GM19351 (cell line): ENCODE results near the gene EP300.
"Not testable (repeated sequence)": the region's sequence is repeated elsewhere in the genome, so short reads cannot be mapped to it uniquely, and the experiment has no call there.

Source experiments
- ATAC-seq: cut with Tn5 transposase; IDR thresholded peaks from one replicate; pipeline ENCODE4 v1.9.1; 2021; ENCODE audit warnings: mild to moderate bottlenecking, moderate library complexity; ENCODE audit not compliant: unreplicated experiment

EP300 gene

DNA sequence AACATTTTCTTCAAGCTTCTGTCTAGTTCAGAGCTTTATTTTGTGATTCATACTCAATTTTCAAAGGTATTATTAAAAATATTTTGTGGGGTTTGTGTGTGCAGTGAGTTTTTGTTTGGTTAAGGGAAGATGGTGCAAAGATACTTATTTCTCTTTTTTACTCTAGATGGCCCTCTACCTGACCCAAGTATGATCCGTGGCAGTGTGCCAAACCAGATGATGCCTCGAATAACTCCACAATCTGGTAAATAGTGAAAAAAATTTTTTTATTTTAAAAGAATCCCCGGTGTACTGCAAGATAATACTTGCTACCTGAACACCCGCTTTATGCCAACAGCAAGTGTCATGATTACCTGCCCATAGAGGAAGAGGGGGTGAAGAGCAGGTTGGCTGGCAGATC is 54.2 kb downstream of the EP300 start:
- no peak for ATAC-seq

DNA sequence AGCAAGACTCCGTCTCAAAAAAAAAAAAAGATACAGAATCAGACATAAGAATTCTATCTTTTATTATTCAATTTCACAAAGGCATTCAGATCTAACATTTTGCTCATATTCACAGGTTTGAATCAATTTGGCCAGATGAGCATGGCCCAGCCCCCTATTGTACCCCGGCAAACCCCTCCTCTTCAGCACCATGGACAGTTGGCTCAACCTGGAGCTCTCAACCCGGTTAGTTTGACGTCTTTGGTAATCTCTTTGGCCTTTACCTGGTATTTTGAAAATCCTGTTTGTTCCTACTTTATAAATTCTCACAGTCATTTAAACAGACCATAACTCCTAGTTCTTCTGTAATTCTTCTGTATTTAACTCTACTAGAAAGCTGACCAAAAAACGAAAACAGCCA is 55.3 kb downstream of the EP300 start:
- ATAC-seq: no peak

DNA sequence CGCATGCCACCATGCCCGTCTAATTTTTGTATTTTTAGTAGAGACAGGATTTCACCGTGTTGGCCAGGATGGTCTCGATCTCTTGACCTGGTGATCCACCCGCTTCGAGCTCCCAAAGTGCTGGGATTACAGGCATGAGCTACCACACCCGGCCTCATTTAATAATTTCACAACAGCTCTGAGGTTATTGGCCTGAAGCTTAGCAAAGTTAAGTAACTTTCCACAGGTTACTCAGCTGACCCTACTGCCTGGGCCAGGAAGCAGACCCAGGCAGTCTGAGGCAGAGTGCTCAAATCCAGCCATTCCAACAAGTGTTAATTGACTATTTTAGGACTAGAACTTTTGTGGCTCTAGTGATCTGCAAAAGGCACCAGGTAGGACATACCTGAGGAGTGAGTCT is 60.5 kb downstream of the EP300 start:
- ATAC-seq: no peak

DNA sequence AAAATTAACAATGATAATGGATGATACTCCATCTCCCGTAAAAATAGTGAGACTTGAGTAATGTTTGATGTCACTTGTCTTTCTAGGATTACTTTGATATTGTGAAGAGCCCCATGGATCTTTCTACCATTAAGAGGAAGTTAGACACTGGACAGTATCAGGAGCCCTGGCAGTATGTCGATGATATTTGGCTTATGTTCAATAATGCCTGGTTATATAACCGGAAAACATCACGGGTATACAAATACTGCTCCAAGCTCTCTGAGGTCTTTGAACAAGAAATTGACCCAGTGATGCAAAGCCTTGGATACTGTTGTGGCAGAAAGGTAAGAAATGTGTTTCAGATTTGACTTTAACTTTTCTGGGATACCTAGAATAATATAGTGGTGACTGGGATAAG is 64.7 kb downstream of the EP300 start:
- no peak for ATAC-seq

DNA sequence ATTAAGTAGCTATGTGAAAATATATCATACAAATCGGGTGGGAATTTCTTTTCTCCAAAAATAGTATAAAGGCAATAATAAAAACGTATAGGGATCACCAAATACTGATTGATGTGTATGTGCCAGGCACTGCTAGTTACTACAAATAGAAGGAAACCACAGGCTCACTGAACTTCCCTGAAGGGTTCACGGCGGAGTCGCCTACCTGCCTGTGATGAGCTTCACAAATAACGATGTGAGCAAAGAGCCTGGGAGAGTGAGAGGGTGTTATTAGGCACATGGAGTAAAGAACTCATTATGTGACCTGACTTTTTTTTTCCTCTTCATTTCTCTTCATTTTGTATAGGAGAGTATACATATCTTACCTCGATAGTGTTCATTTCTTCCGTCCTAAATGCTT is 76.8 kb downstream of the EP300 start:
- no peak for ATAC-seq

DNA sequence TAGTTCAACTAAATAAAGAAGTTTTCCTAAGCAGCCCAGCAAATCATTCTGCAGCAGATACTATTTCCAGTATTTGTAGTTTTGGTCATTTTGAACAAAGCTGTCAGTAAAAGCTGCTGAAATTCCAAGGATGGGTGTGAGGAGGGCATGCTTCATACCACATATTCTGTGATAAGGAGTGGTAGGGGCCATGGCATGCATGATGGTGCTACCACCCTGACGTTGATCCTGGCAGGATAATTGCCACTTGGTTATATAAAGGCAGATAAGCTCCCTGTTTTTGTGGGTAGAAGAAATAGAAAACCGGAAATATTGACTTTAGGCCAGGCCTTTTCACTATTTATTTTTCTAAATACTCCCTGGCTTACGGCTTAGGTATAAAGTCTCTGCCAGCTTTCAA is 79.6 kb downstream of the EP300 start:
- ATAC-seq: no peak

DNA sequence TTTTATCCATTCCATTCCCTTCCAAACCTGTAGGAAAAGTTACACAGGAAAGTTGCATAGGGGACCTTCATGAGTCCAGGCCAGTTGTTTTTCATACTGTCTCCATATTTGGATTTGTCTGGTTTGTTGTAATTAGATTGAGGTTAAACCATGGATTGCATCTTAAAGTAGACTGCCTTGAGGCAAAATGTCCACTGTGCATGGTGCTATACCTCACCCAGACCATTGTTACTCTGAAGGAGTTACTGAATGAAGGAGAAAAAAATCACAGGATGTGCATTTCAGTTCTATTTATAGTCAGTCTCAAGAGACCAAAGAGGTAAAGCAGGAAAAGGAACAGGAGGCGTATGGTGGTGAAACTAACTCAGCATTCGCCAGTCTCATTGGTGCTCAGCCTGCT is 83.2 kb downstream of the EP300 start:
- ATAC-seq: no peak

DNA sequence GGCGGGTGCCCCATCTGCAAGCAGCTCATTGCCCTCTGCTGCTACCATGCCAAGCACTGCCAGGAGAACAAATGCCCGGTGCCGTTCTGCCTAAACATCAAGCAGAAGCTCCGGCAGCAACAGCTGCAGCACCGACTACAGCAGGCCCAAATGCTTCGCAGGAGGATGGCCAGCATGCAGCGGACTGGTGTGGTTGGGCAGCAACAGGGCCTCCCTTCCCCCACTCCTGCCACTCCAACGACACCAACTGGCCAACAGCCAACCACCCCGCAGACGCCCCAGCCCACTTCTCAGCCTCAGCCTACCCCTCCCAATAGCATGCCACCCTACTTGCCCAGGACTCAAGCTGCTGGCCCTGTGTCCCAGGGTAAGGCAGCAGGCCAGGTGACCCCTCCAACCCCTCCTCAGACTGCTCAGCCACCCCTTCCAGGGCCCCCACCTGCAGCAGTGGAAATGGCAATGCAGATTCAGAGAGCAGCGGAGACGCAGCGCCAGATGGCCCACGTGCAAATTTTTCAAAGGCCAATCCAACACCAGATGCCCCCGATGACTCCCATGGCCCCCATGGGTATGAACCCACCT is 84.7 kb downstream of the EP300 start:
- ATAC-seq: no peak

DNA sequence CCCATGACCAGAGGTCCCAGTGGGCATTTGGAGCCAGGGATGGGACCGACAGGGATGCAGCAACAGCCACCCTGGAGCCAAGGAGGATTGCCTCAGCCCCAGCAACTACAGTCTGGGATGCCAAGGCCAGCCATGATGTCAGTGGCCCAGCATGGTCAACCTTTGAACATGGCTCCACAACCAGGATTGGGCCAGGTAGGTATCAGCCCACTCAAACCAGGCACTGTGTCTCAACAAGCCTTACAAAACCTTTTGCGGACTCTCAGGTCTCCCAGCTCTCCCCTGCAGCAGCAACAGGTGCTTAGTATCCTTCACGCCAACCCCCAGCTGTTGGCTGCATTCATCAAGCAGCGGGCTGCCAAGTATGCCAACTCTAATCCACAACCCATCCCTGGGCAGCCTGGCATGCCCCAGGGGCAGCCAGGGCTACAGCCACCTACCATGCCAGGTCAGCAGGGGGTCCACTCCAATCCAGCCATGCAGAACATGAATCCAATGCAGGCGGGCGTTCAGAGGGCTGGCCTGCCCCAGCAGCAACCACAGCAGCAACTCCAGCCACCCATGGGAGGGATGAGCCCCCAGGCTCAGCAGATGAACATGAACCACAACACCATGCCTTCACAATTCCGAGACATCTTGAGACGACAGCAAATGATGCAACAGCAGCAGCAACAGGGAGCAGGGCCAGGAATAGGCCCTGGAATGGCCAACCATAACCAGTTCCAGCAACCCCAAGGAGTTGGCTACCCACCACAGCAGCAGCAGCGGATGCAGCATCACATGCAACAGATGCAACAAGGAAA is 85.4 kb downstream of the EP300 start:
- no peak for ATAC-seq

DNA sequence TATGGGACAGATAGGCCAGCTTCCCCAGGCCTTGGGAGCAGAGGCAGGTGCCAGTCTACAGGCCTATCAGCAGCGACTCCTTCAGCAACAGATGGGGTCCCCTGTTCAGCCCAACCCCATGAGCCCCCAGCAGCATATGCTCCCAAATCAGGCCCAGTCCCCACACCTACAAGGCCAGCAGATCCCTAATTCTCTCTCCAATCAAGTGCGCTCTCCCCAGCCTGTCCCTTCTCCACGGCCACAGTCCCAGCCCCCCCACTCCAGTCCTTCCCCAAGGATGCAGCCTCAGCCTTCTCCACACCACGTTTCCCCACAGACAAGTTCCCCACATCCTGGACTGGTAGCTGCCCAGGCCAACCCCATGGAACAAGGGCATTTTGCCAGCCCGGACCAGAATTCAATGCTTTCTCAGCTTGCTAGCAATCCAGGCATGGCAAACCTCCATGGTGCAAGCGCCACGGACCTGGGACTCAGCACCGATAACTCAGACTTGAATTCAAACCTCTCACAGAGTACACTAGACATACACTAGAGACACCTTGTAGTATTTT is 86.1 kb downstream of the EP300 start:
- ATAC-seq: no peak

DNA sequence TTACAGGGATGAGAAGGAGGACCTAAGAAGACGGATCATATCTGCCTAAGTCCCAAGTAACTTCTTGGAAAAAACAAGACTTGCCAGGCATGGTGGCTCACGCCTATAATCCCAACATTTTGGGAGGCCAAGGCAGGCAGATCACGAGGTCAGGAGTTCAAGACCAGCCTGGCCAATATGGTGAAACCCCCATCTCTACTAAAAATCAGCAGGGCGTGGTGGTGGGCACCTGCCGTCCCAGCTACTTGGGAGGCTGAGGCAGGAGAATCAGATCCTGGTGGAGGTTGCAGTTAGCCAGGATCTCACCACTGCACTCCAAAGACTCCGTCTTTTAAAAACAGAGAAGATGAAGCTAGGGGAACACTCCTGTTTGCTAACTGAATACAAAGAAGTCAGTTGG is 88.0 kb downstream of the EP300 start:
- not testable (repeated sequence) for ATAC-seq

DNA sequence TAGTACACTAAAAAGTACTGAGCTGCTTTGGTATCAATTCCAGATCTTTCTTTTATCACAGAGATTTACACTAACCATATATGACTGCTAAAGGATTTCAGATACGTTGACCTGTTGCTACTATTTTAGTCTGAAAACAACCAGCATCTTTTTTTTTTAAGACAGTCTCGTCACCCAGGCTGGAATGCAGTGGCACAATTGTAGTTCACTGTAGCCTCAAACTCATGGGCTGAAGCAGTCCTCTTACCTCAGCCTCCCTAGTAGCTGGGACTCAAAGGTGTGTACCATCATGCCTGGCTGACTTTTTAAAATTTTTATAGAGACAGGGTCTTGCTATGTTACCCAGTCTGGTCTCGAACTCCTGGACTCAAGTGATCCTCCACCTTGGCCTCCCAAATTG is 88.5 kb downstream of the EP300 start:
- no peak for ATAC-seq

DNA sequence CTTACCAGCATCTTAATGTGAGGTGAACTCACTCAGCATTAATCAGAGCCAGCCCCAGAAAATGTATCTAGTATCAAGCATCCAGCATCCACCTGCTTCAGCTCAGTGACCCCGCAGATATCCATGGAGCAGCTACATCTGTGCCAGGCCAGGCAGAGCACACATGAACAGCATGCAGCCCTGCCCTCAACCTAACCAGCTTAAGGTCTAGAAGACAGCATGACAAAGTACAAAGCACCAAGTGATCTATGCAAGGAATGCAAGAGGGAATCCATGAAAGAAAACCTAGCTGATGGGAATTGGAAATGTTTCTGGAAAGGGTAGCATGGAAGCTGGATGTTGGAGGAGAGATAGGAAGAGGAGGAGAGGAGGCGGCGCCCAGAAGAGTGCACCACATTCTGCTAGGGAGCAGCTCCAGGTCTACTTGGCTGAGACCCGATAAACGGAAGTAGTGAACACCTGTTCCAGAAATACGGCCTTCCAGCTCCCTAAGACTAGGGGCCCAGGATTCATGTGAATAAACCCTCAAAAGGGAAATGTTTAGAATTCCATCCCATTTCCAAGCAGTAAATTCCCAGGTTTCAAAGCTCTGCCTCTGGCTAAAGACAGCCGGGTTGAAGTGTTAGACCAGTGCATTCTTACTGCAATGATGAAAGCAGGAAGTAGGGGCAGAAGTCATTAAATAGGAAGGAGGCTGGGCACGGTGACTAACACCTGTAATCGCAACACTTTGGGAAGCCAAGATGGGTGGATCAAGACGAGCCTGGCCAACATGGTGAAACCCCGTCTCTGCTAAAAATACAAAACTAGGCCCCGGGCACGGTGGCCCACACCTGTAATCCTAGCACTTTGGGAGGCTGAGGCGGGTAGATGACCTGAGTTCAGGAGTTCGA is 89.2 kb downstream of the EP300 start:
- ATAC-seq: no peak

DNA sequence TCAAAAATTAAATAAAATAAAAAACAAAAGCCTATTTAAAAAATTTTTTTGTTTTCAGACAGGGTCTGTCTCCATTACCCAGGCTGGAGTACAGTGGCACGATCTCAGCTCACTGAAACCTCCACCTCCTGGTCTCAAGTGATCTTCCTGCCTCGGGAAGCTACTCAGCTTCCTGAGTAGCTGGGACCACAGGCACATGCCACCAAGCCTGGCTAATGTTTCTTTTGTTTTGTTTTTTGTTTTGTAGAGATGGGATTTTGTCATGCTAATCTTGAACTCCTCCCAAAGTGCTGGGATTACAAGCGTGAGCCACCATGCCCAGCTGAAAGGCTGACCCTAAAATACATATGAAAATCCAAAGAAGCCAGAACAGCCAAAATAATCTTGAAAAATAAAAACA is 92.3 kb downstream of the EP300 start:
- ATAC-seq: no peak

DNA sequence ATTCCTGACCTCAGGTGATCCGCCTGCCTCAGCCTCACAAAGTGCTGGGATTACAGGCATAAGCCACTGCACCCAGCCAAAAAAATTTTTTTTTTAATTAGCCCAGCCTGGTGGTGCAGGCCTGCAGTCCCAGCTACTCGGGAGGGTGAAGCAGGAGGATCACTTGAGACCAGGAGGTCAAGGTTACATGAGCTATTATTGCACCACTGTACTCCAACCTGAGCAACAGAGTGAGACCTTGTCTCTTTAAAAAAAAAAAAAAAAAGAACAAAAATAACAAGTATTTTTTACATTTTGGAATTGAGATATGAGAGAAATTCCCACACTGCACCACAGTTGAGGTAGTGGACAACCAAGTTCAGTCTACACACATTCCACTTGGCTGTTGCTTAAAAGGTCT is 99.1 kb downstream of the EP300 start:
- ATAC-seq: no peak

DNA sequence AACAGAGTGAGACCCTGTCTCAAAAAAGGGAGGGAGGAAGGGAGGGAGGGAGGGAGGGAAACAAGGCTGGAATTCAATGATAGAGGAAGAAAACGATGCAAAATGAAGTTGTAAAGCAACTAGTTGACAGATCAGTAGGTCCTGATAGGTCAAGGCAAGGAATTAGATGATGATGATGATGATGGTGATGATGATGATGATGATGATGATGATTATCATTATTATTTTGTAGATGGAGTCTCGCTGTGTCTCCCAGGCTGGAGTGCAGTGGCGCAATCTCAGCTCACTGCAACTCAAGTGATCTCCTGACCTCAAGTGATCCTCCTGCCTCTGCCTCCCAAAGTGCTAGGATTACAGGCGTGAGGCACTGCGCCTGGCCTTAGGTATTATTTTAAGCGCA is 101.4 kb downstream of the EP300 start:
- ATAC-seq: no peak

DNA sequence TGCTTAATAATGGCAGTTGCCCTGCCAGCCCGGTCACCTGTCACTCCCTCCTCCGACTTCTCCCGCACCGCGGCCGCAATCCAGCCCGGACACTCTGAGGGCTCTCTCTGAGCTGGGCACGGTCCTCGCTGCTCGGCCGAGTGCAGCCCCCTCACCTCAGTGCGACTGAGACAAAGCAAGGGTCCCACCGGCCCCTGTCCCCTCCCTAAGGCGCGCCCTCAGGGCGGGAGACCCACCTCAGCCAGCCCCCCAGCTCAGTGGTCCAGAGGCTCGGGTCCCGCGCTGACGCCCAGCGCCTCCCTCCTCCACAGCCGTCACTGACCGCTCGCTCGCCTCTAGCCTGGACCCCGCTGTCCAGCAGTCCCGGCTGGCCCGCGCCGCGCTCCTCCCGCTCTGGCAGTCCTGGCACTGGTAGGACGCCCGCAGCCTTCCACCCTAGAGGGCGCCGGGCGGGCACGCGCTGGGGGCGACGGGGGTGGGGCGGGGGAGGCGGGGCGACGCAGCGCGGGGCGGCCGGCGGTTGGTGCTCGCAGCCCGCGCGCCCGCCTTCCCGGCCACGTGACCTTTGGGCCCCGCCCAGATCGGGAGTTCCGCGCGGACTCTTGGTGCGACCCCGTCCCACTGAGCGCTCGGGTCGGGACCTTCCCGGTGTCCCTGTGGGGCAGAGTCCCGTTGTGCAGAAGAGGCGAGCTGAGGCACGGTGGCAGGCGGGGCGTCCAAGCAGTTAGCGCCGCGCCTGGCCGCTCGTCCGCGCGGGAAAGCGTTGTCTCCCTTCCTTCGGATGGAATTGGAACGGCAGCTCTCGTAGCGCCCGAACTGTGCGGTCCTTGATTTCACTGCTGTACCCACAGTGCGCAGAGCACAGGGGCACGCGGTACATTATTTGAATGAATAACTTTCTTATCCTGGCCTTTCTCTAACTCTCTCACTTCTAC is 104.9 kb downstream of the EP300 start:
- ATAC-seq: no peak

DNA sequence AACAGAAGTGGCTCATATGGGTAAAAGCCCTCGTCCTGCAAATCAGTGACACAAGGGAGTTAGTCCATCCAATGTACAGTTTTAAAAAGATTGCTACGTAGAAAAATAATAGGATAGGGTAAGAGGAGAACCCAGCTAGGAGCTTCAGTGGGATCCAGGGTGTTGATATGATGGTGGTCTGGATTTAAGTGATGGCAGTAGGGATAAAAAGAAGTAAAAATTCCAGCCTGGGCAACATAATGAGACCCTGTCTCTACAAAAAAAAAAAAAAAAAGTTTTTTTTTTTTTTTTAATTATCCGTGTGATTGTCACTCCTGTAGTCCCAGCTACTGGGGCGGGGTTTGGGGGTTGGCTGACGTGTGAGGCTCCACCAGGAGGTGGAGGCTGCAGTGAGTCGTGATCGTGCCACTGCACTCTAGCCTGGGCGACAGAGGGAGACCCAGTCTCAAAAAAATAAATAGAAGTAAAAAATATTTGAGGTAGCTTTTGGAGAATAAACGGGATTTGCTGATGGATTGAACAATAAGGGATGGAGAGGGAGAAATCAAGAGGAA is 105.7 kb downstream of the EP300 start:
- ATAC-seq: no peak

DNA sequence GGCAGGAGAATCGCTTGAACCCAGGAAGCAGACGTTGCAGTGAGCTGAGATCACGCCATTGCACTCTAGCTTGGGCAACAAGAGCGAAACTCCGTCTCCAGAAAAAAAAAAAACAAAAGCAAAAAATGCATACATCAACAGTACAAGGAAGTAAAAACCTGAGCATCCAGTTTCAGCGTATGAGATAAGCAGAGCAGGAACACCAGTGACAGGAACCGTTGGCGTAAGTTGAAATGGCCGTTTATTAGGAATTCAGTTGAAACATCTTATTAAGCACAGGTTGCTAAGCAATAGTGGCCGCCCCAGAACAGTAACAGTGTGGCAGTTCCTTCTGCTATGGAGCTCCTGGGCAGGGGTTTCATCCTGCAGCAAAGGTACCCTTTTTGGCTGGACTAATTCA is 108.7 kb downstream of the EP300 start:
- no peak for ATAC-seq

DNA sequence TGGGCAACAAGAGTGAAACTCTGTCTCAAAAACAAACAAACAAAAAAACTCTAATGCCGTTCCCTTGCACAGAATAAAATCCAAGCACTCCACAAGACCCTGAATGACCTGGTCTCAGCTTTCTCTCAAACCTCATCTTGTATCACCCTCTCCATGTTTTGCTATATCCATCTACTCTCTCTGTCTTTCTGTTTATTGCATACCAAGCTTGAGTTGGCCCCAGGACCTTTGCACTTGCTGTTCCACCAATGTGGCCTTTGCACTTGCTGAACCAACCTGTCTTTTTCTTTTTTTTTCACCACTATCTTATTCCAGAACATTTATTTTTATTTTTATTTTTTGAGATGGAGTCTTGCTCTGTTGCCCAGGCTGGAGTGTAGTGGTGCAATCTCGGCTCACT is 110.7 kb downstream of the EP300 start:
- ATAC-seq: no peak
